Measurements from ENCODE around the gene SLC52A3. TPM values are rescaled to one million over a fixed set of nuclear protein-coding genes. Genes with fewer than 3 reads are reported as not detected.

Gene SLC52A3
- total and polyA plus RNA-seq, 9 of the 15 experiments (the other 6 are each of a cell fraction or from before 2014, with no cell fraction given) = 0.06 to 0.60 (median 0.11) TPM

DNA sequence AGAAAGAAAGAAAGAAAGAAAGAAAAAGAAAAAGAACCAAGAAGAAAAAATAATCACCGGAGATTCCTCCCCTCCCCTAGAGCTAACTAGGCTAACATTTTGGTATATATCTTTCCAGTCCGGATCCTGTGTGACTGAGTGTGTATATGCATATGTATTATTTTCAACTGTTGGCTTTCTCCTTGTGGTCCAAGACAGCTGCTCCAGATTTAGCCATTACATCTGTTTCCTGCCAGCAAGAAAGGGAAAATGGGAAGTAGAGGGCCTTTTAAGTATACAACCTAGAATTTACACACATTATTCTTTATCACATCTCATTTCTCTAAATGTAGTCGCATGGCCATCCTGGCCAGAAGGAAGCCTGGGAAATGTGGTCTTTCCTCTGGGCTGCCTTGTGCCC, 15.2 kb downstream of the SLC52A3 start:
- CTCF ChIA-PET (ENCODE audit: low intra/inter-chr PET ratio) = interaction anchor here (0.6 kb wide), 1 partner anchor 100 kb away, joined by 3 read pairs; no protein-coding TSS in a partner anchor
- H3K4me2 ChIP-seq (ENCODE audit: insufficient read depth, low read length) = no peak overlapping the region
- H3K27me3 ChIP-seq (ENCODE audit: control insufficient read depth in 2 of 2, insufficient read depth in 2 of 2, low read length in 2 of 2) = peaks cover 2 to 5% of the 10 kb centered on the region in 2 experiments; a peak in 2 of 5 replicates
- no peaks in the 10 kb centered on the region; a peak in 3 of 5 replicates for H3K4me1 ChIP-seq (replicated peaks in 1 of 2; ENCODE audit: control insufficient read depth in 2 of 2, insufficient read depth in 2 of 2, low read length in 2 of 2)
- no peaks in the 10 kb centered on the region for H3K9me1 ChIP-seq (ENCODE audit: control insufficient read depth, insufficient read depth, low read length)
- WGBS (ENCODE audit: insufficient coverage, low coverage, missing lambda C conversion rate) = 13% methylated on average over 2 of the region's 3 CpGs
- no peaks in the 10 kb centered on the region for H4K20me1 ChIP-seq (replicated peaks; ENCODE audit: control insufficient read depth, insufficient read depth, low read length)
- TF ChIP-seq ZNF316 (IDR thresholded peaks at IDR 0.05) (no peak), CCAR2 (IDR thresholded peaks at IDR 0.05; ENCODE audit: low read depth, low read length) (no peak), FOXA3 (CRISPR knock-in tag; conservative IDR thresholded peaks at IDR 0.05 in 1 of 2, IDR thresholded peaks at IDR 0.05 in 1 of 2) (no peak), ZNF408 (CRISPR knock-in tag; IDR thresholded peaks at IDR 0.05; ENCODE audit: low read depth) (no peak), ZNF57 (CRISPR knock-in tag; IDR thresholded peaks at IDR 0.05) (no peak), FUS (optimal IDR thresholded peaks at IDR 0.05; ENCODE audit: low read depth, low read length) (no peak), STAT5B (CRISPR knock-in tag; IDR thresholded peaks at IDR 0.05) (no peak), THRAP3 (IDR thresholded peaks at IDR 0.05; ENCODE audit: borderline replicate concordance) (no peak), NCOA2 (IDR thresholded peaks at IDR 0.05; ENCODE audit: partially characterized antibody in 2 of 2) (no peak), CBX2 (IDR thresholded peaks at IDR 0.05; ENCODE audit: insufficient read depth, low read length, poor library complexity, severe bottlenecking) (no peak), NFXL1 (CRISPR knock-in tag; IDR thresholded peaks at IDR 0.05) (no peak), ZNF699 (CRISPR knock-in tag; IDR thresholded peaks at IDR 0.05; ENCODE audit: insufficient replicate concordance) (no peak), TEAD1 (CRISPR knock-in tag; IDR thresholded peaks at IDR 0.05) (no peak)
- TF ChIP-seq, protein P1, sequence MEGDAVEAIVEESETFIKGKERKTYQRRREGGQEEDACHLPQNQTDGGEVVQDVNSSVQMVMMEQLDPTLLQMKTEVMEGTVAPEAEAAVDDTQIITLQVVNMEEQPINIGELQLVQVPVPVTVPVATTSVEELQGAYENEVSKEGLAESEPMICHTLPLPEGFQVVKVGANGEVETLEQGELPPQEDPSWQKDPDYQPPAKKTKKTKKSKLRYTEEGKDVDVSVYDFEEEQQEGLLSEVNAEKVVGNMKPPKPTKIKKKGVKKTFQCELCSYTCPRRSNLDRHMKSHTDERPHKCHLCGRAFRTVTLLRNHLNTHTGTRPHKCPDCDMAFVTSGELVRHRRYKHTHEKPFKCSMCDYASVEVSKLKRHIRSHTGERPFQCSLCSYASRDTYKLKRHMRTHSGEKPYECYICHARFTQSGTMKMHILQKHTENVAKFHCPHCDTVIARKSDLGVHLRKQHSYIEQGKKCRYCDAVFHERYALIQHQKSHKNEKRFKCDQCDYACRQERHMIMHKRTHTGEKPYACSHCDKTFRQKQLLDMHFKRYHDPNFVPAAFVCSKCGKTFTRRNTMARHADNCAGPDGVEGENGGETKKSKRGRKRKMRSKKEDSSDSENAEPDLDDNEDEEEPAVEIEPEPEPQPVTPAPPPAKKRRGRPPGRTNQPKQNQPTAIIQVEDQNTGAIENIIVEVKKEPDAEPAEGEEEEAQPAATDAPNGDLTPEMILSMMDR (IDR thresholded peaks at IDR 0.05 in 2 of 3, conservative IDR thresholded peaks at IDR 0.05 in 1 of 3; ENCODE audit: insufficient read depth in 2 of 3, low read depth in 1 of 3, low read length in 3 of 3) = no peak
- TF ChIP-seq, protein P2, sequence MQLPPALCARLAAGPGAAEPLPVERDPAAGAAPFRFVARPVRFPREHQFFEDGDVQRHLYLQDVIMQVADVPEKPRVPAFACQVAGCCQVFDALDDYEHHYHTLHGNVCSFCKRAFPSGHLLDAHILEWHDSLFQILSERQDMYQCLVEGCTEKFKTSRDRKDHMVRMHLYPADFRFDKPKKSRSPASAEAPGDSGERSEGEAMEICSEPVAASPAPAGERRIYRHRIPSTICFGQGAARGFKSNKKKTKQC (CRISPR knock-in tag; IDR thresholded peaks at IDR 0.05) = no peak
- no peak overlapping the region for H3K9ac ChIP-seq (ENCODE audit: insufficient read depth in 1 of 2, low read depth in 2 of 2, low read length in 2 of 2)
- BruUV-seq (replicated peaks) = no TSS peak
- H3K27ac ChIP-seq (ENCODE audit: extremely low read depth, low read depth, low read length) = no peak overlapping the region
- intact Hi-C loops (cut with micrococcal nuclease) = no loop called here
- H2AFZ ChIP-seq (ENCODE audit: low read depth, low read length) = no peak overlapping the region
- no peaks in the 10 kb centered on the region for H3K36me3 ChIP-seq (ENCODE audit: control insufficient read depth, insufficient read depth, low read length)
- H3K9me3 ChIP-seq (replicated peaks; ENCODE audit: control insufficient read depth, insufficient read depth, low read depth, low read length) = no peaks in the 10 kb centered on the region
- FAIRE-seq = no peak
- no peak overlapping the region for H3K4me3 ChIP-seq
- in situ Hi-C loops (cut with MboI) = no loop called here
- POLR2A ChIA-PET = no interaction called here
- no peaks in the 10 kb centered on the region for H3K79me2 ChIP-seq (ENCODE audit: control insufficient read depth, insufficient read depth, low read length)
- DNase-seq (ENCODE audit: extremely low read depth in 1 of 4, low spot score in 3 of 4) = no peak
- no peak for ATAC-seq

Data from K562 (cell line).